ENCODE measurements around the gene CLTA. TPM values are rescaled to one million over a fixed set of nuclear protein-coding genes. Genes with fewer than 3 reads are reported as not detected.
A peak's percentile ranks its signal among the peaks of the same experiment; 100 is the strongest.

CLTA gene
- total and polyA plus RNA-seq, 2 experiments from 2014 or later: 218 to 240 TPM

DNA sequence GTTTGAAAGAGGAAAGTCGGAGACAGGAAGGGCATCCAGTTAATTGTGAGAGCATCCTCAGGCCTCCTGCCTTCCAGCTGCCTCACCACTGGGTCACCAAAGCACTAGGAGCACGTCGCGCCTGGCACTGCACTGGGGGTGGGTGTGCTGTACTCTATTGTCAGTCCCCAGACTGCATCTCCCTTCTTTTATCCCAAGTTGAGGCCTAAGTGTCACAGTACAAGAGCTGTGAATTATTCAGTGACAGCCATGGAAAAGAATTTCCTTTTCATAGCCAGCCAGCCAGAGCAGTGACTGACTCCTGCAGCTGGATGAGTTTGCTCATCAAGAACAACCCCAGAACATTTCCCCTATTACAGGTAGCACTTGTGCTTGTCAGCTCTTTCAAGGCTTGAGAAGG is 16.3 kb downstream of the CLTA start:
- in situ Hi-C loops (cut with MboI): no loop called here
- no peaks in the 10 kb centered on the region for H3K27me3 ChIP-seq (replicated peaks; ENCODE audit: insufficient read depth)
- DNase-seq: peak; percentile 83
- H3F3A ChIP-seq (ENCODE audit: insufficient read depth): peaks cover 74% of the 10 kb centered on the region
- no peaks in the 10 kb centered on the region for H3K9me3 ChIP-seq (ENCODE audit: low read depth)
- peak overlapping the region; percentile 40 for H3K4me3 ChIP-seq
- peak overlapping the region; percentile 66 for H3K4me2 ChIP-seq (ENCODE audit: unreplicated experiment)
- H3K79me2 ChIP-seq (ENCODE audit: insufficient read depth): peaks cover 71% of the 10 kb centered on the region
- H3K9ac ChIP-seq: peak overlapping the region; percentile 60; the same call in 1 of the 2 replicates
- H3K9me2 ChIP-seq (ENCODE audit: insufficient read depth): no peaks in the 10 kb centered on the region
- H4K20me1 ChIP-seq (ENCODE audit: insufficient read depth): peaks cover 8% of the 10 kb centered on the region; the same call in 1 of the 2 replicates
- TF ChIP-seq EZH2 (IDR thresholded peaks at IDR 0.05; ENCODE audit: insufficient read depth, poor library complexity, severe bottlenecking): no peak
- TF ChIP-seq EZH2phosphoT487 (IDR thresholded peaks at IDR 0.05; ENCODE audit: insufficient read depth, low read depth): no peak
- H2AFZ ChIP-seq: no peak overlapping the region
- H3K36me3 ChIP-seq (ENCODE audit: low read depth): peaks cover 47% of the 10 kb centered on the region
- H3K27ac ChIP-seq: peak overlapping the region; percentile 77
- 12 to 13% methylated on average over 4 of the region's 4 CpGs for WGBS, 2 experiments (ENCODE audit: low coverage in 1 of 2, low lambda C conversion rate in 2 of 2, missing lambda C conversion rate in 2 of 2)
- H3K4me1 ChIP-seq (ENCODE audit: insufficient read depth): peaks cover 37% of the 10 kb centered on the region

DNA sequence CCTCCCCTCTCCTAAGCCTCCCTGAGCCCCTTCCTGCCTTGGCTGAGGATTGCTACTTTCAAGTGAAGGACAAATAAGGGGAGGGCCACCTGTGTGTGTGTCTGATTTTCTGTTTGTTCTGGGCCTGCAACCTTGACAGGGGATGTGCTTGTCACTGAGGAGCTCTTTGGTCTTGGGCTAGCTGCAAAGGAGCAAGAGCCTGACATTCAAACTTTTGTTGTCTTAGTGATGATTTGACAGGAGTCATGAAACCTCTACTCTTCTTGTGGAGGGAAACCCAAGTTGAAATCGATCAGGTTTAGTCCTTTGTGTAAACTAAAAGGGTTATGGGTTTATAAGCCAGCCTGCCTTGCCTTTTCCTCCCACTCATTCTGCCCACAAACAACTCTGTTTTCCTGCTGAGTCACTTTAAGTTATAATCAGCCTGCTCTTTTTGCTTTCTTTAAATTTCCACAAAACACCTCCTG is 16.9 kb downstream of the CLTA start:
- H3K79me2 ChIP-seq (ENCODE audit: insufficient read depth): peaks cover 71% of the 10 kb centered on the region
- DNase-seq: peak; percentile 81
- H4K20me1 ChIP-seq (ENCODE audit: insufficient read depth): peaks cover 8% of the 10 kb centered on the region; the same call in 1 of the 2 replicates
- H3F3A ChIP-seq (ENCODE audit: insufficient read depth): peaks cover 69% of the 10 kb centered on the region
- no peaks in the 10 kb centered on the region for H3K9me2 ChIP-seq (ENCODE audit: insufficient read depth)
- peak overlapping the region; percentile 60 for H3K9ac ChIP-seq
- peaks cover 37% of the 10 kb centered on the region for H3K4me1 ChIP-seq (ENCODE audit: insufficient read depth)
- in situ Hi-C loops (cut with MboI): no loop called here
- TF ChIP-seq EZH2 (IDR thresholded peaks at IDR 0.05; ENCODE audit: insufficient read depth, poor library complexity, severe bottlenecking): no peak
- TF ChIP-seq EZH2phosphoT487 (IDR thresholded peaks at IDR 0.05; ENCODE audit: insufficient read depth, low read depth): no peak
- H3K36me3 ChIP-seq (ENCODE audit: low read depth): peaks cover 48% of the 10 kb centered on the region
- peak overlapping the region; percentile 40 for H3K4me3 ChIP-seq
- no peaks in the 10 kb centered on the region for H3K27me3 ChIP-seq (replicated peaks; ENCODE audit: insufficient read depth)
- H3K4me2 ChIP-seq (ENCODE audit: unreplicated experiment): peak overlapping the region; percentile 66
- 10 to 19% methylated on average over 1 of the region's 1 CpG for WGBS, 2 experiments (ENCODE audit: low coverage in 1 of 2, low lambda C conversion rate in 2 of 2, missing lambda C conversion rate in 2 of 2)
- peak overlapping the region; percentile 77 for H3K27ac ChIP-seq
- H2AFZ ChIP-seq: no peak overlapping the region
- no peaks in the 10 kb centered on the region for H3K9me3 ChIP-seq (ENCODE audit: low read depth)

DNA sequence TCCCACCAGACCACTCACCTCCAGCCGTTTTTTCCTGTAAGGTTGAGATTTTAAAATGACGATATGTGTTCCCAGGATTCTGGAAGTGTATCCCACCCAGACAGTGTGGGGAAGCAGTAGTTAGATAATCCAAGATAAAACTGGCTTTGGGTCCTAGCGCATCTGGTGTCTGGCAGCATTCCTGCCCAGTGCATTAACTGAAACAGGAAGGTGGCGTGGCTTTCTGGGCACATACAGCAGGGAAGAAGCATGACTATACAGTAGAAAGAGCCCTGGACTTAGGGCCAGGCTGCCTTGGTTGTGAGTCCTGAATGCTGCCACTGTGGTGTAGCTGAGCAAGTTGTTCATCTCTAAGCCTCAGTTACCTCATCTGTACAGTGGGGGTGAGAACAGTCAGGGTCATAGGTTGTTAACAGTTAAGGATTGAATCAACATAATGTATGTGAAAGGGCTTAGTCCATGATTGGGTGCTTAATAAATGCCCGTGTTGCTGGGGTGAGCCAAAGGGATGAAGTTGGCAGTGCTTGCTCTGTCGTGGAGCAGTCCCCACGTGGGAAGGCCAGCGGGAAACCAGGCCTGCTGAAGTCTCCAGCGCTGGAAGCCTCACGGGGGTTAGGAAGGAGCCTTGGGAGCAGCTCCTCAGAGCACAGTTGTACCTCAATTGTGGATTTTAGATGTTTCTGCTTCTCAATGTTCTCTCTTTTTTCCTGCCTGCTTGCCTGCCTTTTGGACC is 18.0 kb downstream of the CLTA start:
- H3K27ac ChIP-seq: peak overlapping the region; percentile 77
- WGBS, 2 experiments (ENCODE audit: low coverage in 1 of 2, low lambda C conversion rate in 2 of 2, missing lambda C conversion rate in 2 of 2): 66 to 69% methylated on average over 10 of the region's 10 CpGs

DNA sequence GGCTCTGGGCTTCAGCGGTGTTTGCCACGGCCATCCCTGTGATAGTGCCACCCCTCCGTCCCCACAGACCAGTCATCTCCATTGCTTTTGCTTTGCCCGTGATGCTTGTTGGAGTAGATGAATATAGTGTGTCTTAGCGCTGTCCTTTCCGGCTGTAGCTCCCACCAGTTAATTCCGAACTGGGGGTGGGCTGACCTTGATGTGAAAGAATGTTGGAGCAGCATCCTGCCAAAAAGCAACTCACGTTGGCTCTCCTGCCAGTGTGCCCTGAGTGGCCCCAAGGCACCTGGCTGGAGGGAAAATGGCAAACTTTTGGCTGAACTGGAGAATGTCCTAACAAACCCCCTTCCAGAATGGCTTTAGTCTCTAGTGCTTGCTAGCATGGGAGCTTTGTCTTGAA is 20.0 kb downstream of the CLTA start:
- Histone ChIP-seq H3K4me1 (ENCODE audit: insufficient read depth) (peaks cover 50% of the 10 kb centered on the region), H3K9me2 (ENCODE audit: insufficient read depth) (no peaks in the 10 kb centered on the region), H3K27me3 (replicated peaks; ENCODE audit: insufficient read depth) (no peaks in the 10 kb centered on the region), H4K20me1 (ENCODE audit: insufficient read depth) (peaks cover 8% of the 10 kb centered on the region; the same call in 1 of the 2 replicates), H3K4me2 (ENCODE audit: unreplicated experiment) (no peak overlapping the region), H3K36me3 (ENCODE audit: low read depth) (peaks cover 48% of the 10 kb centered on the region), H3K9ac (no peak overlapping the region), H3K27ac (no peak overlapping the region), H3K4me3 (no peak overlapping the region), H3F3A (ENCODE audit: insufficient read depth) (peaks cover 60% of the 10 kb centered on the region), H3K79me2 (ENCODE audit: insufficient read depth) (peaks cover 75% of the 10 kb centered on the region), H3K9me3 (ENCODE audit: low read depth) (no peaks in the 10 kb centered on the region), H2AFZ (no peak overlapping the region)
- no peak for DNase-seq
- no peak for TF ChIP-seq EZH2phosphoT487 (IDR thresholded peaks at IDR 0.05; ENCODE audit: insufficient read depth, low read depth)
- no peak for TF ChIP-seq EZH2 (IDR thresholded peaks at IDR 0.05; ENCODE audit: insufficient read depth, poor library complexity, severe bottlenecking)
- WGBS, 2 experiments (ENCODE audit: low coverage in 1 of 2, low lambda C conversion rate in 2 of 2, missing lambda C conversion rate in 2 of 2): 85 to 88% methylated on average over 8 of the region's 8 CpGs
- in situ Hi-C loops (cut with MboI): no loop called here

More for the DNA sequence above, 18.0 kb downstream of the CLTA start:
- no peaks in the 10 kb centered on the region for H3K9me3 ChIP-seq (ENCODE audit: low read depth)
- H4K20me1 ChIP-seq (ENCODE audit: insufficient read depth): peaks cover 8% of the 10 kb centered on the region; the same call in 1 of the 2 replicates
- TF ChIP-seq EZH2 (IDR thresholded peaks at IDR 0.05; ENCODE audit: insufficient read depth, poor library complexity, severe bottlenecking) (no peak), EZH2phosphoT487 (IDR thresholded peaks at IDR 0.05; ENCODE audit: insufficient read depth, low read depth) (no peak)
- H3K9me2 ChIP-seq (ENCODE audit: insufficient read depth): no peaks in the 10 kb centered on the region
- peak; percentile 74 for DNase-seq
- peak overlapping the region; percentile 40; the same call in 1 of the 2 replicates for H3K4me3 ChIP-seq
- H3K27me3 ChIP-seq (replicated peaks; ENCODE audit: insufficient read depth): no peaks in the 10 kb centered on the region
- in situ Hi-C loops (cut with MboI): no loop called here
- H3F3A ChIP-seq (ENCODE audit: insufficient read depth): peaks cover 60% of the 10 kb centered on the region
- peaks cover 46% of the 10 kb centered on the region for H3K36me3 ChIP-seq (ENCODE audit: low read depth)
- no peak overlapping the region for H2AFZ ChIP-seq
- H3K4me2 ChIP-seq (ENCODE audit: unreplicated experiment): peak overlapping the region; percentile 66
- H3K79me2 ChIP-seq (ENCODE audit: insufficient read depth): peaks cover 71% of the 10 kb centered on the region
- H3K4me1 ChIP-seq (ENCODE audit: insufficient read depth): peaks cover 37% of the 10 kb centered on the region
- H3K9ac ChIP-seq: peak overlapping the region; percentile 60
